Fibroblast of lung (primary cell): Measurements from ENCODE around the gene MDN1. TPM values are rescaled to one million over a fixed set of nuclear protein-coding genes. Genes with fewer than 3 reads are reported as not detected.

Experiments used
- DNase-seq, 2 donors: peaks; one replicate each; pipeline versions ENCODE4 v3.0.0 to v3.0.0-alpha.2; 2010; ENCODE audit warnings: low read depth in 2 of 2
- H2AFZ ChIP-seq: 2 replicates; pipeline ENCODE4 v1.5.1; 2012; ENCODE audit warnings: low read length, control low read depth, inconsistent platforms
- H3K27ac ChIP-seq: 2 replicates; pipeline ENCODE4 v1.5.1; 2011; ENCODE audit warnings: low read length, control low read depth; ENCODE audit not compliant: insufficient read depth
- H3K27me3 ChIP-seq: 2 replicates; pipeline ENCODE4 v1.5.1; 2011; ENCODE audit warnings: mild to moderate bottlenecking, low read length; ENCODE audit not compliant: control insufficient read depth, insufficient read depth
- H3K36me3 ChIP-seq: 2 replicates; pipeline ENCODE4 v1.5.1; 2011; ENCODE audit warnings: low read length; ENCODE audit not compliant: control insufficient read depth, insufficient read depth
- H3K4me1 ChIP-seq: 2 replicates; pipeline ENCODE4 v1.5.1; 2011; ENCODE audit warnings: low read length; ENCODE audit not compliant: control insufficient read depth, insufficient read depth; ENCODE audit errors: extremely low read depth
- H3K4me2 ChIP-seq: 2 replicates; pipeline ENCODE4 v1.5.1; 2011; ENCODE audit warnings: low read length, control low read depth; ENCODE audit not compliant: insufficient read depth; ENCODE audit errors: extremely low read depth
- H3K4me3 ChIP-seq, 4 experiments: fragments of 200-600 bp in 1 of 4; sonication (generic) in 1 of 4; replicated peaks in 1 of 4; 2 replicates each; pipeline ENCODE4 v1.5.1; 2011 to 2016; ENCODE audit warnings: low read length in 4 of 4, low read depth in 3 of 4, mild to moderate bottlenecking in 3 of 4, control low read depth in 2 of 4, inconsistent platforms in 1 of 4, mixed read lengths in 1 of 4; ENCODE audit not compliant: insufficient read depth in 1 of 4; ENCODE audit errors: control extremely low read depth in 1 of 4
- H3K79me2 ChIP-seq: 2 replicates; pipeline ENCODE4 v1.5.1; 2012; ENCODE audit warnings: mild to moderate bottlenecking, low read length, inconsistent platforms; ENCODE audit not compliant: control insufficient read depth, insufficient read depth
- H3K9ac ChIP-seq: 2 replicates; pipeline ENCODE4 v1.5.1; 2011; ENCODE audit warnings: mild to moderate bottlenecking, low read length, control low read depth; ENCODE audit not compliant: insufficient read depth
- H3K9me3 ChIP-seq: 2 replicates; pipeline ENCODE4 v1.5.1; 2012; ENCODE audit warnings: low read depth, low read length; ENCODE audit not compliant: control insufficient read depth, insufficient read depth
- H4K20me1 ChIP-seq: 2 replicates; pipeline ENCODE4 v1.5.1; 2011; ENCODE audit warnings: low read length; ENCODE audit not compliant: control insufficient read depth, insufficient read depth; ENCODE audit errors: extremely low read depth
- EZH2 ChIP-seq: IDR thresholded peaks from 2 replicates; pipeline ENCODE4 v1.5.1; 2012; ENCODE audit warnings: low read length, control low read depth, mild to moderate bottlenecking; ENCODE audit errors: missing control alignments
- polyA plus RNA-seq, 2 donors: library from polyadenylated mRNA; depleted of rRNA in 1 of 2; stranded (reverse) in 1 of 2; unstranded in 1 of 2; fragments of >200 nt; gene quantifications; 2 replicates each; pipeline ENCODE4 v1.2.1, GENCODE V29; 2011 to 2012; ENCODE audit warnings: missing spikeins in 1 of 2
- total RNA-seq: library from RNA; depleted of rRNA; stranded (reverse); fragments of >200 nt; gene quantifications from 2 replicates; pipeline ENCODE4 v1.2.1, GENCODE V29; 2014
- TF ChIP-seq, protein P1 (sequence below), 2 donors: IDR thresholded peaks in 1 of 2; conservative IDR thresholded peaks in 1 of 2; 1 replicate in 1 of 2; 2 replicates in 1 of 2; pipeline ENCODE4 v1.5.1; 2011 to 2012; ENCODE audit warnings: low read length in 2 of 2, control low read depth in 1 of 2, inconsistent platforms in 1 of 2, low read depth in 1 of 2, mild to moderate bottlenecking in 1 of 2

MDN1 gene
- total and polyA plus RNA-seq, 2 donors (not counting 1 experiment from before 2014, with no cell fraction given): 5.9 to 23.5 TPM

- Histone ChIP-seq H3K27me3 (no peaks in the 10 kb centered on the region), H3K36me3 (peaks cover 3% of the 10 kb centered on the region), H2AFZ (no peak overlapping the region), H4K20me1 (no peaks in the 10 kb centered on the region), H3K79me2 (no peaks in the 10 kb centered on the region), H3K27ac (no peak overlapping the region), H3K9me3 (no peaks in the 10 kb centered on the region), H3K4me1 (no peaks in the 10 kb centered on the region), H3K4me3 (no peak overlapping the region), H3K4me2 (no peak overlapping the region), H3K9ac (no peak overlapping the region)
- TF ChIP-seq EZH2: no peak
- TF ChIP-seq, protein P1, sequence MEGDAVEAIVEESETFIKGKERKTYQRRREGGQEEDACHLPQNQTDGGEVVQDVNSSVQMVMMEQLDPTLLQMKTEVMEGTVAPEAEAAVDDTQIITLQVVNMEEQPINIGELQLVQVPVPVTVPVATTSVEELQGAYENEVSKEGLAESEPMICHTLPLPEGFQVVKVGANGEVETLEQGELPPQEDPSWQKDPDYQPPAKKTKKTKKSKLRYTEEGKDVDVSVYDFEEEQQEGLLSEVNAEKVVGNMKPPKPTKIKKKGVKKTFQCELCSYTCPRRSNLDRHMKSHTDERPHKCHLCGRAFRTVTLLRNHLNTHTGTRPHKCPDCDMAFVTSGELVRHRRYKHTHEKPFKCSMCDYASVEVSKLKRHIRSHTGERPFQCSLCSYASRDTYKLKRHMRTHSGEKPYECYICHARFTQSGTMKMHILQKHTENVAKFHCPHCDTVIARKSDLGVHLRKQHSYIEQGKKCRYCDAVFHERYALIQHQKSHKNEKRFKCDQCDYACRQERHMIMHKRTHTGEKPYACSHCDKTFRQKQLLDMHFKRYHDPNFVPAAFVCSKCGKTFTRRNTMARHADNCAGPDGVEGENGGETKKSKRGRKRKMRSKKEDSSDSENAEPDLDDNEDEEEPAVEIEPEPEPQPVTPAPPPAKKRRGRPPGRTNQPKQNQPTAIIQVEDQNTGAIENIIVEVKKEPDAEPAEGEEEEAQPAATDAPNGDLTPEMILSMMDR (conservative IDR thresholded peaks at IDR 0.05 in 1 of 2, IDR thresholded peaks at IDR 0.05 in 1 of 2; ENCODE audit: low read depth in 1 of 2, low read length in 2 of 2): no peak
- no peak for DNase-seq
Measured at GRCh38 chr6:89702349-89702748, 117.2 kb downstream of the MDN1 start.

DNA sequence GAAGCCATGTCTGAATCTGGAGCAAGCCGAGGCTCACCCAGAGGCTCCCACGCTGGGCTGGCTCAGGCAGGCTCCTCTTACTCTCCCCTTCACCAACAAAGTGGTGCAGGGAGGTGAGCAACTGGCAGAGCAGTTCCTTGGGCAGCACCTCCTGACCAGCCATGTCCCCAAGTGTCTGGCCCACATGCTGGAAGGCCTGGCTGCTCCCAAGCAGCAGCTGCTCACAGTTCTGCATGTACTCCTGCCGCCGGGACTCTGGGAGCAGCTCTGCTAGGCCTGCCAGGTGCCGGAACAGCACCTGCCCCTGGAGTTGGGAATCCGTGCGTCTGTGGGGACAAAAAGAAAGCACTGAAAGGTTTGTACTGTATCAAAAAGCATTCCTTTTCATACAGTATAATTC is 123.9 kb downstream of the MDN1 start:
- DNase-seq: no peak
- Histone ChIP-seq H3K9ac (no peak overlapping the region), H3K27ac (no peak overlapping the region), H3K79me2 (no peaks in the 10 kb centered on the region), H3K4me2 (no peak overlapping the region), H3K27me3 (no peaks in the 10 kb centered on the region), H3K9me3 (no peaks in the 10 kb centered on the region), H4K20me1 (no peaks in the 10 kb centered on the region), H3K4me1 (no peaks in the 10 kb centered on the region), H2AFZ (no peak overlapping the region), H3K36me3 (peaks cover 9% of the 10 kb centered on the region), H3K4me3 (no peak overlapping the region)
- TF ChIP-seq EZH2: no peak
- TF ChIP-seq, protein P1 (conservative IDR thresholded peaks at IDR 0.05 in 1 of 2, IDR thresholded peaks at IDR 0.05 in 1 of 2; ENCODE audit: low read depth in 1 of 2, low read length in 2 of 2): no peak

GRCh38 chr6:89694428-89694827 is 125.2 kb downstream of the MDN1 start:
- Histone ChIP-seq H4K20me1 (no peaks in the 10 kb centered on the region), H3K4me3 (no peak overlapping the region), H3K79me2 (no peaks in the 10 kb centered on the region), H3K4me1 (no peaks in the 10 kb centered on the region), H3K4me2 (no peak overlapping the region), H3K27me3 (no peaks in the 10 kb centered on the region), H3K27ac (no peak overlapping the region), H2AFZ (no peak overlapping the region), H3K9ac (no peak overlapping the region), H3K36me3 (peaks cover 9% of the 10 kb centered on the region), H3K9me3 (no peaks in the 10 kb centered on the region)
- TF ChIP-seq, protein P1 (conservative IDR thresholded peaks at IDR 0.05 in 1 of 2, IDR thresholded peaks at IDR 0.05 in 1 of 2; ENCODE audit: low read depth in 1 of 2, low read length in 2 of 2): no peak
- no peak for TF ChIP-seq EZH2
- DNase-seq: no peak
